Activated CD4-positive, alpha-beta memory T cell treated with anti-CD3 and anti-CD28 coated beads for 36 hours (primary cell): Measurements from ENCODE around the gene NBPF8. TPM values are rescaled to one million over a fixed set of nuclear protein-coding genes. Genes with fewer than 3 reads are reported as not detected.
"Not testable (repeated sequence)": the region's sequence is repeated elsewhere in the genome, so short reads cannot be mapped to it uniquely, and the experiment has no call there.

Experiments used
- CTCF ChIA-PET: fragments of 350-600 bp; sonication (Branson Sonifier 250); formaldehyde crosslinking; loops from one replicate; lab custom pipeline; 2021; ENCODE audit warnings: antibody characterized with exemption, inconsistent platforms; lab: Charles Lee
- POLR2A ChIA-PET: fragments of 350-600 bp; sonication (Branson Sonifier 250); formaldehyde crosslinking; loops from one replicate; lab custom pipeline; 2021; ENCODE audit warnings: antibody characterized with exemption; lab: Charles Lee
- DNase-seq: peaks from one replicate; pipeline ENCODE4 v3.0.0-alpha.2; 2020
- H3K27ac Mint-ChIP-seq: one replicate; pipeline ENCODE4 v1.8.0; 2021; ENCODE audit warnings: mixed read lengths
- H3K27me3 Mint-ChIP-seq: one replicate; pipeline ENCODE4 v1.8.0; 2021; ENCODE audit warnings: mixed read lengths
- H3K36me3 Mint-ChIP-seq: one replicate; pipeline ENCODE4 v1.8.0; 2021; ENCODE audit warnings: mixed read lengths
- H3K4me1 Mint-ChIP-seq: one replicate; pipeline ENCODE4 v1.8.0; 2021; ENCODE audit warnings: low read depth, mixed read lengths
- H3K4me3 Mint-ChIP-seq: one replicate; pipeline ENCODE4 v1.8.0; 2021; ENCODE audit warnings: mild to moderate bottlenecking, mixed read lengths
- H3K9me3 Mint-ChIP-seq: one replicate; pipeline ENCODE4 v1.8.0; 2021; ENCODE audit warnings: mixed read lengths
- intact Hi-C: fragments of 100-400 bp; cut with micrococcal nuclease; formaldehyde crosslinking; loops from one replicate; pipeline ENCODE4 v1.15.1; 2023
- total RNA-seq, 2 experiments: library from RNA; stranded (reverse); gene quantifications; one replicate each; pipeline ENCODE4 v1.2.3, GENCODE V29; 2021

NBPF8 gene
- 10 to 100 TPM; 26.7 to 31.2 TPM for total RNA-seq

GRCh38 chr1:120414911-120415480, at the start of gene NBPF8:
Gene NBPF8, plus strand, starts transcription at chr1:120415035. Its CDS starts 21,488 bp downstream, at chr1:120436523.
- POLR2A ChIA-PET, H3K4me1 Mint-ChIP-seq, H3K9me3 Mint-ChIP-seq, CTCF ChIA-PET, H3K36me3 Mint-ChIP-seq, H3K27me3 Mint-ChIP-seq, intact Hi-C loops: not testable (repeated sequence)
- Mint-ChIP-seq H3K27ac (peak within 1 kb of the TSS; percentile 63), H3K4me3 (peak within 1 kb of the TSS; percentile 79)
- peak; percentile 83 for DNase-seq

GRCh38 chr1:120367709-120368108, 47.1 kb upstream of the NBPF8 start:
- H3K4me1 Mint-ChIP-seq, H3K27ac Mint-ChIP-seq, DNase-seq, H3K4me3 Mint-ChIP-seq, POLR2A ChIA-PET, intact Hi-C loops, CTCF ChIA-PET, H3K9me3 Mint-ChIP-seq, H3K27me3 Mint-ChIP-seq, H3K36me3 Mint-ChIP-seq: not testable (repeated sequence)

GRCh38 chr1:120386651-120387050, 28.2 kb upstream of the NBPF8 start:
- H3K27me3 Mint-ChIP-seq, H3K4me1 Mint-ChIP-seq, POLR2A ChIA-PET, H3K4me3 Mint-ChIP-seq, H3K36me3 Mint-ChIP-seq, H3K27ac Mint-ChIP-seq, H3K9me3 Mint-ChIP-seq, intact Hi-C loops, DNase-seq, CTCF ChIA-PET: not testable (repeated sequence)

GRCh38 chr1:120388597-120389126, 26.2 kb upstream of the NBPF8 start:
- H3K4me1 Mint-ChIP-seq, H3K27ac Mint-ChIP-seq, intact Hi-C loops, H3K9me3 Mint-ChIP-seq, H3K4me3 Mint-ChIP-seq, H3K27me3 Mint-ChIP-seq, POLR2A ChIA-PET, H3K36me3 Mint-ChIP-seq, CTCF ChIA-PET: not testable (repeated sequence)
- peak; percentile 49 for DNase-seq

- H3K27ac Mint-ChIP-seq, H3K36me3 Mint-ChIP-seq, H3K9me3 Mint-ChIP-seq, CTCF ChIA-PET, H3K4me1 Mint-ChIP-seq, intact Hi-C loops, POLR2A ChIA-PET, H3K4me3 Mint-ChIP-seq, H3K27me3 Mint-ChIP-seq, DNase-seq: not testable (repeated sequence)
Observed at GRCh38 chr1:120391365-120391764, 23.5 kb upstream of the NBPF8 start.

GRCh38 chr1:120393316-120394232, 21.3 kb upstream of the NBPF8 start:
- H3K27ac Mint-ChIP-seq, H3K36me3 Mint-ChIP-seq, CTCF ChIA-PET, H3K27me3 Mint-ChIP-seq, H3K9me3 Mint-ChIP-seq, POLR2A ChIA-PET, H3K4me3 Mint-ChIP-seq, H3K4me1 Mint-ChIP-seq, DNase-seq, intact Hi-C loops: not testable (repeated sequence)

GRCh38 chr1:120405348-120405747, 9.5 kb upstream of the NBPF8 start:
- intact Hi-C loops, H3K9me3 Mint-ChIP-seq, H3K27ac Mint-ChIP-seq, POLR2A ChIA-PET, DNase-seq, H3K27me3 Mint-ChIP-seq, H3K36me3 Mint-ChIP-seq, H3K4me1 Mint-ChIP-seq, H3K4me3 Mint-ChIP-seq, CTCF ChIA-PET: not testable (repeated sequence)

GRCh38 chr1:120414451-120414850, 384 bp upstream of the NBPF8 start:
- H3K4me3 Mint-ChIP-seq, intact Hi-C loops, CTCF ChIA-PET, H3K4me1 Mint-ChIP-seq, POLR2A ChIA-PET, H3K36me3 Mint-ChIP-seq, H3K27me3 Mint-ChIP-seq, H3K27ac Mint-ChIP-seq, H3K9me3 Mint-ChIP-seq: not testable (repeated sequence)
- DNase-seq, result peak; percentile 8

- H3K36me3 Mint-ChIP-seq, POLR2A ChIA-PET, H3K27me3 Mint-ChIP-seq, H3K9me3 Mint-ChIP-seq, H3K4me1 Mint-ChIP-seq, CTCF ChIA-PET, intact Hi-C loops: not testable (repeated sequence)
- peak overlapping the region; percentile 79 for H3K4me3 Mint-ChIP-seq
- DNase-seq, result peak; percentile 38
- H3K27ac Mint-ChIP-seq, result peak overlapping the region; percentile 63
Observed at GRCh38 chr1:120415492-120415961, 692 bp downstream of the NBPF8 start.

- POLR2A ChIA-PET, CTCF ChIA-PET, H3K27me3 Mint-ChIP-seq, intact Hi-C loops, H3K4me3 Mint-ChIP-seq, H3K36me3 Mint-ChIP-seq, H3K27ac Mint-ChIP-seq, H3K9me3 Mint-ChIP-seq, H3K4me1 Mint-ChIP-seq, DNase-seq: not testable (repeated sequence)
Observed at GRCh38 chr1:120425063-120425462, 10.2 kb downstream of the NBPF8 start.

- H3K27ac Mint-ChIP-seq, H3K9me3 Mint-ChIP-seq, H3K4me1 Mint-ChIP-seq, DNase-seq, intact Hi-C loops, H3K36me3 Mint-ChIP-seq, H3K4me3 Mint-ChIP-seq, H3K27me3 Mint-ChIP-seq, POLR2A ChIA-PET, CTCF ChIA-PET: not testable (repeated sequence)
Observed at GRCh38 chr1:120431626-120432025, 16.8 kb downstream of the NBPF8 start.

GRCh38 chr1:120433831-120434230, 19.0 kb downstream of the NBPF8 start:
- H3K27ac Mint-ChIP-seq, H3K27me3 Mint-ChIP-seq, CTCF ChIA-PET, H3K4me1 Mint-ChIP-seq, POLR2A ChIA-PET, H3K36me3 Mint-ChIP-seq, H3K9me3 Mint-ChIP-seq, intact Hi-C loops, DNase-seq, H3K4me3 Mint-ChIP-seq: not testable (repeated sequence)
